HG03432 (cell line): ENCODE measurements around the gene RNF135.
"Not testable (repeated sequence)": the region's sequence is repeated elsewhere in the genome, so short reads cannot be mapped to it uniquely, and the experiment has no call there.

Experiments used
- ATAC-seq: cut with Tn5 transposase; IDR thresholded peaks from one replicate; pipeline ENCODE4 v1.9.1; 2021; ENCODE audit warnings: mild to moderate bottlenecking, moderate library complexity; ENCODE audit not compliant: unreplicated experiment

Gene RNF135

GRCh38 chr17:30970831-30971567, at the start of gene RNF135:
Gene RNF135 (plus strand): TSS chr17:30971039. CDS start chr17:30971074, 35 bp downstream.
- peak; percentile 68 for ATAC-seq

DNA sequence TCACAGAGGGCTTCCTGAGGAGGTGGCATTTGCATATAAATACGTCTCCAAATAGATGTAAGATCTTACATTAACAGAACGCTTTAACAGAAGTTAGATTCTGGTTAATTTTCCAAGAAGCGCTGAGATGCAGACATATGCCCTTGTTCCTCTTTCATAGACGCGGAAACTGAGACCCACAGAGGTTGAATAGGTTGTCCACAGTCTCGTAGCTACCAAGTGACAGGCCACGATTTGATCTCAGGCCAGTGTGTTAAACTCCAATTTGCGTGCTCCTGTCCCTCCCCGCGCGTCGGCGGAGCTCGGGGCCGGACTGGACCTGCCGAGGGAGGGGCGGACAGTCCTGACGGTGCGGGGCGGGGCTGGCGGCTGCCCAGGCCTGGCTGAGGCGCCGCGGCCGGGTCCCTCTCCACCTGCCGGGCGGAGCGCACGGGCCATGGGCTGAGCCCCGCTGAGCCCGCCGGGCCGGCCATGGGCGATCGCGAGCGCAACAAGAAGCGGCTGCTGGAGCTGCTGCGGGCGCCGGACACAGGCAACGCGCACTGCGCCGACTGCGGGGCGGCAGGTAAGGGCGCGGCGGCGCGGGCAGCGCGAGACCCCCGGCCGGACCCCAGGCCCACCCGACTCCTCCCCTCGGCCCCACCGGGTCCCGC, 49.2 kb upstream of the RNF135 start, which contains the start of gene ADAP2:
ADAP2 (plus strand) TSS at position 402 of the 653 bp plus-strand sequence; CDS start at position 472, 70 bp downstream.
- ATAC-seq = no peak

- ATAC-seq = no peak
These were observed 48.4 kb upstream of the RNF135 start for GRCh38 chr17:30922235-30923030.

GRCh38 chr17:30924341-30924740, 46.5 kb upstream of the RNF135 start:
- no peak for ATAC-seq

DNA sequence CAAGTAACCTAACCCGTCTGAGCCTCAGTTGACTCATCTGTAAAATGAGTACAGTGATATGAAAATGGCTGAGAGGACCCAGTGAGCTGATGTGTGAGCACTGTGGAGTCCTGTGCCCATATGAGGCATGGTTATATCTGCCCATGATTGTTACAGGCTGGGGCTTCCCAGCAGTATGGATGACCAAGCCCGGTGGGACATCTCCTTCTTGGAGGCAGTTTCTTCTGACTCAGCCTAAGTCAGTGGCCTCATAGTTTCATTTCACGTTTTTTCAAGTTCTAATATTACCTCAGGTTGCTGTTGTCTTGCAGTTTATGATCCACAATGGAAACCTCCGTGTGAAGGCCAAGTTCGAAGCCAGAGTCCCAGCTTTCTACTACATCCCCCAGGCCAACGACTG, 44.3 kb upstream of the RNF135 start:
- ATAC-seq = no peak

GRCh38 chr17:30927756-30928155, 43.1 kb upstream of the RNF135 start:
- ATAC-seq = no peak

GRCh38 chr17:30928584-30928983, 42.3 kb upstream of the RNF135 start:
- ATAC-seq = no peak

DNA sequence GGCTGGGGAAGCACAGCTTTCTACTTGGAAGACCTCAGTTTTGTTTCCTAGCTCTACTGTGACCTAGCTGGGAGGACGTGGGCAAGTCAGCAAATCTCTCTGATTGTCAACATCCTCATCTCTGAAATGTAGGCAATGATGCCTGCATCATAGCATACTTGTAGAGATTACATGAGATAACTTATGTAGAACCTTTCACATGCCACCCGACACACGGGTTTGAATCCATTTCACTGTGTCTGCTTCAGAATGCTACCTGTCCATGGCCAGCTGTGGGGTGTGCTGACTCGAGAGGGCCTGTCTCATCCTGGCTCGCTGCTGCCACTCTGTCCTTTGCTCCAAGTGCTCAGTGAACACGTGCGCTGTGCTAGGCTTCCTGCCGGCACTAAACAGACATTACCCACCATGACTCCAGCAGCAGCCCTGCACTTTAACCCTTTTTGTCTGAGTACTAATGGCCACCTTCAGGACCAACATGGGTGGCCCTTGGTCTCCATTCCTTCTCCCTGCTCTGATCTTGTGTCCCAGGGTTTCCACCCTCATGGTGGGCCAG, 41.7 kb upstream of the RNF135 start:
- ATAC-seq = no peak

- ATAC-seq = not testable (repeated sequence)
These were observed 41.0 kb upstream of the RNF135 start for GRCh38 chr17:30929861-30930260.

GRCh38 chr17:30930495-30930894, 40.3 kb upstream of the RNF135 start:
- ATAC-seq = no peak

DNA sequence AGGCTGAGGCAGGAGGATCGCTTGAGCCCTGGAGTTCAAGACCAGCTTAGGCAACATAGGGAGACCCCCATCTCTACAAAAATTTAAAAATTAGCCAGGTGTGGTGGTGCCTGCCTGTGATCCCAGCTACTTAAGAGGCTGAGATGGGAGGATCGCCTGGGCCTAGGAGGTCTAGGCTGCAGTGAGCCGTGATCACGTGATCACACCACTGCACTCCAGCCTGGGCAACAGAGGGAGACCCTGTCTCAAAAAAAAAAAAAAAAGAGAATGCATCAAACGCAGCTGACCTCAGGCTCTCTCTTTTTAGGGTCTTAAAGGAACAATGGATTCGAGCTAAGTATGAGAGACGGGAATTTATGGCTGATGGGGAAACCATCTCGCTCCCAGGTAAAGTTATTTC, 39.3 kb upstream of the RNF135 start:
- not testable (repeated sequence) for ATAC-seq

DNA sequence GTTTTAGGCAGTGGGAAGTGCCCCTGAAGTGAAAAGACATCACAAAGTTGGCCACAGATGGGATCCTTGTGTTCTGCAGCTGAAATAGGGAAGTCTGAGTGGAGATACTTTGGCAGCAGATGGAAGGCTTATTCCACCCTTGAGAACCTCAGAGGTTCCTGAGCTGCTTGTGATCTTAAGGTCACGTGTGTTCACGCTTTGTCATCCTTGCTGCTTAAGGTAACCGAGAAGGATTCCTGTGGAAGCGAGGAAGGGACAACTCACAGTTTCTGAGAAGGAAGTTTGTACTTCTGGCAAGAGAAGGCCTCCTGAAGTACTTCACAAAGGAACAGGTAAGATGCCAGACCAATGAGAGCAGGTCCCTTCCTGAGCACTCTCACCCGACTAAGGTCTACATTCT, 36.9 kb upstream of the RNF135 start:
- ATAC-seq = no peak

- no peak for ATAC-seq
These were observed 31.7 kb upstream of the RNF135 start for GRCh38 chr17:30939051-30939689.

GRCh38 chr17:30942308-30943079, 28.3 kb upstream of the RNF135 start:
- ATAC-seq = no peak

- ATAC-seq = no peak
These were observed 23.0 kb upstream of the RNF135 start for GRCh38 chr17:30947796-30948195.

DNA sequence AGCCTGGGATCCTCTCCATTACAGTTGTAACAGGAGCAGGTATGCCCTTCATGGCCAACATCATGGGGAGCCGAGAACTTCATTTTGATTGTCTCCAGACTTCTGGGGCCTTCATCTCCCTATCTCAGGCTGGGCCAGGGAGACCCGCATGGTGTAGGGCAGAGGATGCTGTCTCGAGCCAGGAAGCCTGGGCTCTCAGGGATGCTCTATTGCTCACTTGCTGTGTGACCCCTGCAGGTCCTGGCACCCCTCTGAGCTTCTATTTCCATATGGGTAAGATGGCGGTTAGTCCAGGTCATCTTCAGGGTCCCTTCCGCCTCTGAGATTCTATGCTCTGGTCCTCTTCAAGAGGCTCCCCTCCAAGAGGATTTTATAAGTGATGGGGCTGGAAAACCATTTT, 20.6 kb upstream of the RNF135 start:
- no peak for ATAC-seq

- no peak for ATAC-seq
These were observed 20.0 kb upstream of the RNF135 start for GRCh38 chr17:30950669-30951399.

- no peak for ATAC-seq
These were observed 18.0 kb upstream of the RNF135 start for GRCh38 chr17:30952638-30953393.
